Upper lobe of left lung (tissue), 4 donors: ENCODE data around the gene UBR4.

Experiments
- CTCF ChIP-seq, 6 experiments: fragments of 450-650 bp in 4 of 6; fragments of 200-600 bp in 2 of 6; sonication (generic) in 2 of 6; IDR thresholded peaks; one replicate each; pipeline ENCODE4 v1.5.1; 2016 to 2019; ENCODE audit warnings: antibody characterized with exemption in 6 of 6
- POLR2A ChIP-seq, 4 donors: fragments of 450-650 bp; IDR thresholded peaks; one replicate each; pipeline ENCODE4 v1.5.1; 2016 to 2017; ENCODE audit warnings: antibody characterized with exemption in 4 of 4, mild to moderate bottlenecking in 2 of 4

- TF ChIP-seq CTCF (IDR thresholded peaks at IDR 0.05) (no peak), POLR2A (IDR thresholded peaks at IDR 0.05) (no peak)
Observed at GRCh38 chr1:19206947-19207346, 3.1 kb downstream of the UBR4 start.
